ENCODE results near the gene DLGAP3.

The DLGAP3 gene

DNA sequence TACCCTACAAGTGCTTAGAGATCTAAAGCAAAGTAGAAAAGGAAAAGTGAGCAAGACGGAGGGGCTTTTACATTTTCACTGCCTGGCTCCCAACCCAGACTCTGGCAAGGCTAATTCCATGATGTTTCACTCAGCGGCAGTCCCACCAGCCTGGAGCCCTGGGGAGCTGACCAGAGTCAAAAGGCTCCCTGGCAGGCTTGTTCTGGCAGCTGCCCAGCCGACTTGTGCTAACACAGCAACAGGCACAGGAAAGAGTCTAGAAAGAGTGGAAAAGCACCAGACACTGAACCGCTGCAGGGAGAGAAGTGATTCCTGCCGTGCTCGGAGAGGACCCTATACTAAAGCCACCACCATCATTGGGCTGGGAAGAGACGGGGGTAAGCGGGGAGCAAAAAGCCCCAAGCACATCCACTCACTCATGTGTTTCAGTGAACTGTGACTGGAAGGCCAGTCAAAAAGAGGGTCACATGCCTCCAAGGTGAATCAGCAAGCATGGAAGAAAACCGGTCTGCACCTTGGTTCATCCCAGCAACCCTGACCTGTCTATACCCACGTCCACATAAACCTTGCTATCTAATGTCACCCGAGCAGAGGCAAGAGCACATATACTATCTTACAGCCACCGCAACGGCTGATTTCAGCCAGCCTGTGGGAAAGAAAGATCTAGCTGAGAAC lies 77.9 kb downstream of the DLGAP3 start:
- Histone ChIP-seq H3K36me3 (no peaks in the 10 kb centered on the region; the same call in 1 of the 2 replicates), H3K4me1 (no peaks in the 10 kb centered on the region), H3K4me3 (ENCODE audit: low read depth, low read length) (no peak overlapping the region), H3K9me3 (no peaks in the 10 kb centered on the region), H3K27me3 (no peaks in the 10 kb centered on the region)
- no peak for DNase-seq
- TF ChIP-seq, protein P1, sequence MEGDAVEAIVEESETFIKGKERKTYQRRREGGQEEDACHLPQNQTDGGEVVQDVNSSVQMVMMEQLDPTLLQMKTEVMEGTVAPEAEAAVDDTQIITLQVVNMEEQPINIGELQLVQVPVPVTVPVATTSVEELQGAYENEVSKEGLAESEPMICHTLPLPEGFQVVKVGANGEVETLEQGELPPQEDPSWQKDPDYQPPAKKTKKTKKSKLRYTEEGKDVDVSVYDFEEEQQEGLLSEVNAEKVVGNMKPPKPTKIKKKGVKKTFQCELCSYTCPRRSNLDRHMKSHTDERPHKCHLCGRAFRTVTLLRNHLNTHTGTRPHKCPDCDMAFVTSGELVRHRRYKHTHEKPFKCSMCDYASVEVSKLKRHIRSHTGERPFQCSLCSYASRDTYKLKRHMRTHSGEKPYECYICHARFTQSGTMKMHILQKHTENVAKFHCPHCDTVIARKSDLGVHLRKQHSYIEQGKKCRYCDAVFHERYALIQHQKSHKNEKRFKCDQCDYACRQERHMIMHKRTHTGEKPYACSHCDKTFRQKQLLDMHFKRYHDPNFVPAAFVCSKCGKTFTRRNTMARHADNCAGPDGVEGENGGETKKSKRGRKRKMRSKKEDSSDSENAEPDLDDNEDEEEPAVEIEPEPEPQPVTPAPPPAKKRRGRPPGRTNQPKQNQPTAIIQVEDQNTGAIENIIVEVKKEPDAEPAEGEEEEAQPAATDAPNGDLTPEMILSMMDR (IDR thresholded peaks at IDR 0.05; ENCODE audit: low read depth, low read length), result no peak

DNA sequence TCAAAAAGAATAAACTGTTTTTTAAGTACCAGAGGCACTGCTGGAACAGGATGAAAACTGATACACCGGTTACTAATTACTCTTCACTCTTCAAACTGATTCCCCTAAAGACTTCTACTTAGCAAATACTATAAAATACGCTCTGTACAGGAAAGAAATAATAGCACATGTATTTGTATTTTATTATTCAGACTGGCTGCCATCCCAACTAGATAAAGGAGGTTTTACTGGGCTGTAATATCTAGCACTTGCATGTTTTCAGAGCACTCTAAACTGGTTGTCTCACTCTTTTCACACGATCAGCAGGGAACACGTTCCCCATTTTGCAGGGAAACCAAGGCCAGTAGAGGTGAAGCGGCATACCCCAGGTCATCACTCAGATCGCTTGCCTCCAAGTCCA lies 79.1 kb downstream of the DLGAP3 start:
- Histone ChIP-seq H3K9me3 (no peaks in the 10 kb centered on the region), H3K27me3 (no peaks in the 10 kb centered on the region), H3K4me1 (no peaks in the 10 kb centered on the region), H3K36me3 (no peaks in the 10 kb centered on the region; the same call in 1 of the 2 replicates), H3K4me3 (ENCODE audit: low read depth, low read length) (no peak overlapping the region)
- DNase-seq, result no peak
- TF ChIP-seq, protein P1 (IDR thresholded peaks at IDR 0.05; ENCODE audit: low read depth, low read length), result no peak

DNA sequence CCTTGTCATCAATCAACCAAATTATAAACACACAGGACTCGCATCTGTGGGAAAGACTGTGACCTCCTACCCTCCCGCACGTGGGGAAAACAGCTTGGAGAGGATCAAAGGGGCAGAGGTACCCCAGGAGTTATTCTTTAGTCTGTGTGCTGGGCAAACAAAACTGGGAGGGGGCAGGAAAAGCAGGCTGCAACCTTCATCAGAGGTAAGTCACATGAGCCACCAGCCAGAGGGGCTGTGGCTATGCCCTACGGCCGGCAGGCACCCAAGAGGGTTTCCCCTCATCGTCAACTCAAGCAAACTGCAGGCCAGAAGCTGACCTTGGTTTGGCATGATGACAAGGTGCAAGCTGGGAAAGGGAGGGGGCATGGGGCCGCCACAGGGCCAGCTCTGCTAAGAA lies 82.4 kb downstream of the DLGAP3 start:
- H3K9me3 ChIP-seq, result no peaks in the 10 kb centered on the region
- TF ChIP-seq, protein P1 (IDR thresholded peaks at IDR 0.05; ENCODE audit: low read depth, low read length), result no peak
- no peaks in the 10 kb centered on the region for H3K36me3 ChIP-seq
- no peaks in the 10 kb centered on the region for H3K27me3 ChIP-seq
- H3K4me3 ChIP-seq (ENCODE audit: low read depth, low read length), result no peak overlapping the region
- no peaks in the 10 kb centered on the region for H3K4me1 ChIP-seq
- no peak for DNase-seq

DNA sequence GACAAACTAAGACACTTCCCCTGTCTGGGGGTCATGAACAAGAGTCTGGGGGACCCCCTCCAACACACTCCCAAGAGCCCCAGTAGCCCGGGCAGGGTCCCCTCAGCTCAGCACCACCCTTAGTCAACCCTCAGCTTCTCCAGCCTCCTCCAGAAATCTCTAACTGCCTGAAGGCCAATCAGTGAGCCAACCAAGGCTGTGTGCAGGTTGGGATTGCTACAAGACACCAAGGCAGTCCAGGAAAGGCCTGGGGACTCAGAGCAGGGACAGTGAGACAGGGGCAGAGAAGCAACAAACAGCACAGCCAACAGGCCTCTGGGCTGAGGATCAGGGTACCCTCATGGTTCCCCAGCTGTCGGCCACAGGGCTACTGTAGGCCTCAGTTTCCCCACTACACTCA lies 83.2 kb downstream of the DLGAP3 start:
- Histone ChIP-seq H3K36me3 (no peaks in the 10 kb centered on the region), H3K4me3 (ENCODE audit: low read depth, low read length) (no peak overlapping the region), H3K4me1 (no peaks in the 10 kb centered on the region), H3K9me3 (no peaks in the 10 kb centered on the region), H3K27me3 (no peaks in the 10 kb centered on the region)
- TF ChIP-seq, protein P1 (IDR thresholded peaks at IDR 0.05; ENCODE audit: low read depth, low read length), result no peak
- DNase-seq, result no peak

DNA sequence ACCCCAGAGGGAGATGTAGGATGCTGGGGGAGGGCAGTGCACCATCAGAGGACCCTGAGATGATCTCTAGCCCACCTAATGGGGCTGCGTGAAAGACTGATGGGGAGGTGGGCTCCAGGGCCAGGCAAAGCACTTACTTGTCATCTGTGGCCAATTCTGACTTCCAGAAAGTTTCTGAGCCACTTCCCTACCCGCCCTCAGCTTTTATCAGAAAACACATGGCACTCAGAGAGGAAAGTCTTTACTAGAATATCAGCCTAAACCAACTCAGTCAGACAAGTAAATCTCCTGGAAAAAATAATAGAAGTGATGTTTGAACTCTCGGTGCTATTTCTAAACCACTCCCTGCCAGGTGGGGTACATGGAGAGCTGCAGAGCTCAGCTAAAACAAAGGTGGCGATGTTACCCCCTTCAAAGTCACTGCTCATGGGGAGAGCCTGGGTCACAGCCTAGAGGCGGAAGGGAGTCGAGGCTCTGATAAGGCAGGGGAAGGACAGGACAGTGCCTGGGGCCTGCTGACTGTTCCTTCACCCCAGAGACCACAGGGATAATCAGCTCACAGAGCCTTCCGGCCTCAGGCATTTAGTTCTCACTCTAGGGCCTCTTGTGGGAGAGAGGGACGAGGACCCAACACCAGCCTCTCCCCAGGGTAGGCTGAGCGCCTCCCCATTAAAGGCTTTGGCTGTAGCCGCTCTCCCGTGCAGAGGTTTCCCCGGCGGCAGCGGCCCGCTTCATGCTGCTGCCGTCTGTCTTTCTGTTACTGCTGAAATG lies 84.1 kb downstream of the DLGAP3 start:
- Histone ChIP-seq H3K36me3 (no peaks in the 10 kb centered on the region), H3K4me1 (no peaks in the 10 kb centered on the region), H3K27me3 (no peaks in the 10 kb centered on the region), H3K4me3 (ENCODE audit: low read depth, low read length) (no peak overlapping the region), H3K9me3 (no peaks in the 10 kb centered on the region)
- TF ChIP-seq, protein P1 (IDR thresholded peaks at IDR 0.05; ENCODE audit: low read depth, low read length), result no peak
- DNase-seq, result peak; percentile 19

DNA sequence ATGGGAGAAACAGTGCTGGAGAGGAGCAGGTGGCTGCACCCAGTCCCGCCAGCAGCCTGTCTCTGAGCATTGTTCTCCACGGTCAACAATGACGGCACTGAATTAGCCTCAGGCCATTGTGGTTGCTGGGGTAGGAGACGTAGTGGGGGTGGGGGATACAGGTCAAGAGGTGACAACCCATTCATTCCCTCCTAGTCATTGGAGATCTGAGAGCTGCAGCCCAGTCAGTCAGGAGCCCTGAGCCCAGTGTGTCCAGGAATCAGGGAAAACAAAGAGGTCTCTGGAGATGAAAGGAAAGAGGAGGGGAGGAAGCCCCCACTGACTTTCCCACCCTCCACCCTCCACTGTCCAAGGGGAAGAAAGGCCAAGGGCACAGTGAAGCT lies 85.2 kb downstream of the DLGAP3 start:
- Histone ChIP-seq H3K27me3 (no peaks in the 10 kb centered on the region), H3K4me3 (ENCODE audit: low read depth, low read length) (no peak overlapping the region), H3K36me3 (no peaks in the 10 kb centered on the region), H3K4me1 (no peaks in the 10 kb centered on the region), H3K9me3 (no peaks in the 10 kb centered on the region)
- DNase-seq, result no peak
- TF ChIP-seq, protein P1 (IDR thresholded peaks at IDR 0.05; ENCODE audit: low read depth, low read length), result no peak

Measured in BE2C (cell line).